HG03025 (cell line): ENCODE measurements around the gene PAWR.
"Not testable (repeated sequence)": the region's sequence is repeated elsewhere in the genome, so short reads cannot be mapped to it uniquely, and the experiment has no call there.

Experiments
- ATAC-seq: cut with Tn5 transposase; IDR thresholded peaks from one replicate; pipeline ENCODE4 v1.9.1; 2021; ENCODE audit warnings: mild to moderate bottlenecking, moderate library complexity; ENCODE audit not compliant: unreplicated experiment, low FRiP score

Gene PAWR

DNA sequence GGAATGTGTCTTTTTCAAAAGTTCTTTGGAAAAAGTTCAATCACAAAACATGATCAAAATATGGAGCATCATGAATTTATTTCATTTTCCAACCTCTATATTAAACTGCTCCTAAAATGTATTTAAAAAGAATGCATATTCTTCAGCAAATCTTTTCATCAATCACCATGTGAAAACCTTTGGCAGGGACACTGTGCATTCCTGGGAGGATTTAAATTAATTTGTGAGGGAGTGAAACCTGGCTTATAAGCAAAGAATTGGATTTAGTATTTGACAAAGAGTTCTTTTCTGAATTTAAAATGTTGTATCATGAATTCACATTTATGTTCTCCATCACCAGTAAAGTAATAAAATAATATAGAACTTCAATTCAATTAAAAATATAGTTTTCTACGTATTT is 38.2 kb downstream of the PAWR start:
- no peak for ATAC-seq

DNA sequence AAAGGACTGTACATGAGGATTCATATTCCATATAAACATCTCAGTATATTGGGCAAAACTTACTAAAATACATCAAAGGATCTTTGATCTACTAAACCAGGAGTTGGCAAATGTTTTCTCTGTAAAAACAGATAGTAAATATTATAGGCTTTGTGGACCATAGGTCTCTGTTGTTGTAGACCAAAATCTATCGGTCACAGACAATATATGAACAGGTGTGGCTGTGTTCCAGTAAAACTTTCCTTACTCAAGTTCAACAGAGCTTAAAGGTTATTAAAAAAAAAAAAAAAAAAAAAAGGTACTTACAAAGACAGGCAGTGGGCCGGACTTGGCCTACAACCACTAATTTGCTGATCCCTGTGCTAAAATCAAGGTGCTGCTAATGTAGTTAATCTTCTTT is 40.3 kb downstream of the PAWR start:
- no peak for ATAC-seq

DNA sequence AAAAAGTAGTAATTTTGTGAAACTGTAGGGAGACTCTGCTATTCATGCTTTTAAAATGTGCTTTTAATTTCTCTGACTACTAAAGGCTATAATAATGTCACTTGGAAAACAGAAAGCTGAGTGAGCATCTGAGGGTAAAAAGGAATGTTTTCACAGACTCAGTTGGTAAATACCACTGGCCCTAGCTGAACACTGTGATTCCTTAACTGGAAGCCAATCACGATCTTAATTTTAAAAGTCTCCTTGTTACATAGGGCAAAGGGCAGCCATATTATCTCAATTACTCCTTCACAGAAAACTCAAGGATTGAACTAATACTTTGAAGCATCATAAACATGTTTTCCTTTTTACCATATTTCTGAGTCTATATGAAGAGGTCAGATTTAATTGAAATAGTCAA is 41.9 kb downstream of the PAWR start:
- no peak for ATAC-seq

DNA sequence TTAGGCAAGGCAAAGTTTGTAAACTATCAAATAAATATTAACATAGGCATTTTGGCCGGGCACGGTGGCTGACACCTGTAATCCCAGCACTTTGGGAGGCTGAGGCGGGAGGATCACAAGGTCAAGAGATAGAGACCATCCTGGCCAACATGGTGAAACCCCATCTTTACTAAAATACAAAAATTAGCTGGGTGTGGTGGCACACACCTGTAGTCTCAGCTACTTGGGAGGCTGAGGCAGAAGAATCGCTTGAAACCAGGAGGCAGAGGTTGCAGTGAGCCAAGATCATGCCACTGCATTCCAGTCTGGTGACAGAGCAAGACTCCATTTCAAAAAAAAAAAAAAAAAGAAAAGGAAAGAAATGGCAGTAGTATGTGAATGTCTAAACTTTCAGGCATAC is 43.9 kb downstream of the PAWR start:
- not testable (repeated sequence) for ATAC-seq

DNA sequence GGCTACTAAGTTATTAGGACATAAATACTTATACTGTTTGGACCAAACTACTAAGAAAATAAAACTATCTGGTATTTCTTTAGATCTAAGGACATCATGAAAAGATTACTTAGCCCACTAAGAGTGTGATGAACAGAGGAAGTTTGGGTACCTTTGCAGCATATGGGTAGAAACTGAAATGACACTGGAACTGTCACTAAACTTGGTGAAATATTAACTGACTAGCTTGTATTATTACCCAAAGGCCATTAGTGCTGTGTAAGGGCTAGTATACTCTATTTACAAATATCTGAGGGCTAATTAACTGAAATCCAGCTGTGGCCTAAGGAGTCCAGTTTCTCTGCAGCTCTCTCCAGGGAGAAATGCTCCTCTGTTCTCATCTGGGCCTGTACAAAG is 45.5 kb downstream of the PAWR start:
- peak; percentile 85 for ATAC-seq

DNA sequence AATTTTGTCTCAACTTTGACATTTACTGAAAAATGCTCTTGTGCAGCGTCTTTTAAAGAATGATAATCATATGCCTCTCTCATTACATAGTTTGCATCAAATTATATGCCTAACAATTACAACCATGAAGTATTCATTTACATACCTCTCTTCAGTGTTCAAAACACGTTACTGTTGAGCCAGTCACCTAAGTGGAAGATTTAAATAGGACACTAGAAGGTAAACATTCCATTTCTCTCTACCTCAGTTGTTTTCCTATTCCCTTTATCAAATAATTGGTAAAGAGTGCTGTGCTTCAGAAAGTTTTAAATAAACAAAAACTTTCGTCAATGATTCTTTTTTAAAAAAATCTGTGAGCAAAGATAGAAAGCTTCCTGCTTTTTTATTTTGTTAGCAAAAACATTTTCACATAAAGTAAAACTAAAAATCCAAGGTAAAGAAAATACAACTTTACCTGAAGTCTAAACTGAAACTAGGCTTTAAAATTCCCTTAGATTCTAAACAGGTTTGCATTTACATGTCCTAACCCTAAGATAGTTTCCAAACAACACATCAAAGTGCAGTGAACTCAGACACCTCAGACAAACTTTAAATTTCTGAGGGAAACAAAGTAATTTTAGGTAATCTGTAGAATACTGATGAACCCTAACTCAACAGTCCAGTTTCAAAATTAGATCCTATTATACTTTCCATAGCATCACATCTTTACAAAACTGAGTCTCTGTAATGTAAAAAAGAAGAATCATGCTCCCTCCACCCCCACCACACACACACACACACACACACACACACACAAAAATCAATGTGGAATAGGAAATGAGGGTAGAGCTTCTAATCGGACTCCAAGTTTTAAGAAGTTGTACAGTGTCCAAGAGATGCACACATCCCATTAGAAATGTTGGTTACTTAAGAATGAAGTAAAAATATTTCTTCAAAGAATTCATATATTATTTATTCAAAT is 46.2 kb downstream of the PAWR start:
- no peak for ATAC-seq

DNA sequence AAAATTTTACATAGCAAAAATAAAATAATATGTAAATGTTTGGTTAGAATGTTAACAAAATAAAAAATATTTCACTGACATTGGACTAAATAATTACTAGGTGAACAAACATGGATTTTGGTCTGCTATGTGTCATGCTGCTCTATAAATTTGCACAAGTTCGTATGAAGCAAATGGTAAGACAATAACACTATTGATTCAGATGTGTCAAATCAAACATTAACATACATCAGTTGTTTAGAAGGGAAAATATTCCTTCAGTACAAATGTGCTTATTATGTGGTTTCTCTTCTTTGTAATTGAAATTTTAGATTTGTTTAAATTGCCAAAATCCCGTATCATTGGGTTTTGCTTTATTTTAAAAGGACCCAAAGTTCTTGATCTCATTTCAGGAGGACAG is 46.9 kb downstream of the PAWR start:
- no peak for ATAC-seq

DNA sequence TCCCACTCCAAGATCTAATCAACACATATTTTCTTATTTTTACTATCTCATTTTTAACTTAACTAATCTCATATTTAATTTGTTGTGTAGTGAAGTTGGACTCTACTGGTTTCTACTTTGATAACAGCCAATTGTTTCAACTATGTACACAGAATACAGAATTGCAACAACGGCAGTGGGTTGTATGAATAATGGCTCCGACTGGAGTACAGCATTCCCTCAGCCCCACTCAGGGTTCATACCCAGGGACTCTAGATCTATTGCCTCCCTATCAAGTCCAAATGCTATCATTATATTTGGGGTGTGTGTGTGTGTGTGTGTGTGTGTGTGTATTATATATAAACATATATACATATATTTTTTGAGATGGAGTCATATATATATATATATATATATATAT is 52.3 kb downstream of the PAWR start:
- ATAC-seq, result no peak

DNA sequence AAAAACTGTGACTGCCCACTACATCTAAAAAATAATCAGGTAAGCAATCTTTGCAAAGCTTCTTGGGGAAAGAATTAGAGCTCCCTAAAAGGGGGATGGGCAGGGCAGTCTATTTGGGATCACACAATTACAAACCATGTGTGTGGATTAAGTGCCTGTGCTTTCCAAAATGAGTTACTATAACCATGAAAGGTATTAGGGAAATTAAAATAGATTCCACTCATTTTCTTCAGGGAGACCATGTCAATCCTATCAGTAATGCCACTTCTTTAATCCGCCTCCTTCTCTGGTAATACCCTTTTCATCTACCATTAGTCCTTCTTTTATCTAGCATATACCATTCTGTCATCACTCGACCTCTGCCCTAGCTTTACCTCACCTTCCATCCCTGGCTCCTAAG is 53.7 kb downstream of the PAWR start:
- no peak for ATAC-seq

DNA sequence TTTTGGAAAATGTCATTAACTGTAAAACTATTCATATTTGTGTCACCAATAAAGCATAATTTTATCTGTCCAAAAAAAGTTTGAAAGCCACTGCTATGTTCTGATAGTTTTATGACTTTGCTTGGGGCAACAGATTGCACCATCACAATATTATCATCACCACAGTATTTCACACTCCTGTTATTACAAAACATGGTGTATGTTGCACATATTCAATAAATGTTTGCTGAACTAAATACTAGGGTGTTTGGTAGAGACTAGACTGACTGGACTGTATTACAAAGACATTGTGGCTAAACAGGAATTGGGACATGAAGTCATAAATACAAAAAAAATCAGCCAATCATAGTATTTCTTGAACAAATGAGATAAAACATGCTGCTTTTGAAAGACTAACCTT is 55.1 kb downstream of the PAWR start:
- ATAC-seq, result no peak

DNA sequence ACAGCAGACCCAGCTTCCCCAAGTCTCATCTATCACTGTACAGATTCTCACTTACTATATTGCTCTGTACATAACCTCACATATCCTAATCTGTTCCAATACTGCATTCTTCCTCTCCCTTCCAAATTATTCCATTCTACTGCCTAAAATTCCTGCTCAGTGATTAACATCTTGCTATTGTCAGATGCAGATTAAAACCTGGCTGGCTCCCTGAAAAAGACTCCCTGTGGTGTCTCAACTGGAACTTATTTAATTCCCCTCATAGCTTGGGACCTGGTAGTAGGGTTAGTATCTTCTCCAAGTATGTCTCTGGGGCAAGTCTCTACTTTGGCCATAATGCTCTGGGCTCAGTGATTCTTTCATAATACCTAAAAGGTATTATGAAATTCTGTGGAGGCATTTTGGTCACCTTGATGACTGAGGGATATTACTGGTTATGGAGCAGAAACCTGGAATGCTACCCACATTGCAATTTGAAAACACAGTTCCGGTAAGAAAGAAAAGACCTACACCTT is 55.8 kb downstream of the PAWR start:
- ATAC-seq, result no peak

DNA sequence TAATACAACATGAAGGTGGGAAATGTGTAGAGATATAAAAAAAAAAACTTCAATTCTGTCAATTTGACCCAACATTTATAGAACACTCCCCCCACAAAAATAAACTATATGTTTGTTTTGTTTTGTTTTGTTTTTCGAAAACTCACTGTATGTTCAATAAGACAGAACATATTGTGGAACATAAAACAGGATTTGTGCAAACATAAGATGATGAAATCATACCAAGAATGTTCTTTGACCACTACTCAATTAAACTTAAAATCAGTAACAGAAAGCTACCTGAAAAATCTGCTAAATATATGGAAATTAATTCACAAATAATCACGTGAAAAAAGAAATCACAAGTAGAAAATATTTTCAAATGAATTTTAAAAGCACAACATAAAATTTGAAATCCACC is 61.2 kb downstream of the PAWR start:
- ATAC-seq, result no peak

DNA sequence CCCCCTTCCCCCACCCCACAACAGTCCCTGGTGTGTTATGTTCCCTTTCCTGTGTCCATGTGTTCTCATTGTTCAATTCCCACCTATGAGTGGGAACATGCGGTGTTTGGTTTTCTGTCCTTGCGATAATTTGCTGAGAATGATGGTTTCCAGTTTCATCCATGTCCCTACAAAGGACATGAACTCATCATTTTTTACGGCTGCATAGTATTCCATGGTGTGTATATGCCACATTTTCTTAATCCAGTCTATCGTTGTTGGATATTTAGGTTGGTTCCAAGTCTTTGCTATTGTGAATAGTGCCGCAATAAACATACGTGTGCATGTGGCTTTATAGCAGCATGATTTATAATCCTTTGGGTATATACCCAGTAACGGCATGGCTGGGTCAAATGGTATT is 64.0 kb downstream of the PAWR start:
- ATAC-seq, result not testable (repeated sequence)

DNA sequence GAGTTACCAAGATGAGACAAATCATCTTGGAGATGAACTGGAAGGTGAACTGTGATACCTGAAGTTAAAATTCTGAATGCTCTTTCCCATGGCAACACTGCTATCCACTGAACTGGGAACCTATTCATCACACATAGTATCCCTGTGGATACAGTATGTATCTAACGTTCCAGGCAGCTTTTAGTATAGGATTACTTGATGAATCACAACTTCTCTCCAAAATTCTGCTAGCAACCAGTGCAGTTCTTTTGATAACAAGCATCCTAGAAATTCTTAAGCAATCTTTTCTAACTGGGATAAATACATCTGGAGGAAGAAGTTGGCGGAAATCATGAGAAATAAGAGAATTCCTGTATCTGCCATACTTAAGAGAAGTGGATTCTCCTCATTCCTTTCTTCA is 66.4 kb downstream of the PAWR start:
- no peak for ATAC-seq

DNA sequence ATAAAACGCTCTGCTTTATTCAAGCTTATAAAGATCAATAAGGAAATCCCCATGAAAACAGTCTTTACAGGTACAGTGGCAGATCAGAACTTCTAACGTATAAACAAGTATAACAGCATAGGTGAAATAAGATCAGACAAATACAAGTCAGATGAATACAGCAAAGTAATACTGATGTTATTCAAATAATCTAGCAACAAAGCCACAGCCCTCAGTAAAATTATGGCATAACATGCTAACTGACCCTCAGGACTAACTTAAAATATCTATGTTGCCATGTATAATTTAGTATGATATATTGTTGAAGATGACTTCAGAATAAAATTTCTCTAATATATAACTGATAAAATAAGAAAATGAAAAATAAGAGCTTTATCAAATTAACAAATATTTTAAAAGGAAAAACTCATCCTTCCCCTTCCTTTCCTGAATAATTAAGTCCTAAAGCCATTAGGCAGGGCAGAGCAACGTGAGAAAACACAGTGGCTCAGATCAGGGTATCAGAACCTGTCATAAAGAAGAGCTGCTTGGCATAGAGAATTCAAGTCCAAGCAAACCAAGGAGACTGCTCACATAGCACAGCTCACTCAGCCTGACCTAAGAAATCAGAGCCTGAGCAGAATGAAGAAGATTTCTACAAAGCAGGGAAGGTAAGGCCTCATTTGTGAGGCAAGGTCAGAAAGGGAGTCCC is 70.7 kb downstream of the PAWR start:
- ATAC-seq, result no peak

DNA sequence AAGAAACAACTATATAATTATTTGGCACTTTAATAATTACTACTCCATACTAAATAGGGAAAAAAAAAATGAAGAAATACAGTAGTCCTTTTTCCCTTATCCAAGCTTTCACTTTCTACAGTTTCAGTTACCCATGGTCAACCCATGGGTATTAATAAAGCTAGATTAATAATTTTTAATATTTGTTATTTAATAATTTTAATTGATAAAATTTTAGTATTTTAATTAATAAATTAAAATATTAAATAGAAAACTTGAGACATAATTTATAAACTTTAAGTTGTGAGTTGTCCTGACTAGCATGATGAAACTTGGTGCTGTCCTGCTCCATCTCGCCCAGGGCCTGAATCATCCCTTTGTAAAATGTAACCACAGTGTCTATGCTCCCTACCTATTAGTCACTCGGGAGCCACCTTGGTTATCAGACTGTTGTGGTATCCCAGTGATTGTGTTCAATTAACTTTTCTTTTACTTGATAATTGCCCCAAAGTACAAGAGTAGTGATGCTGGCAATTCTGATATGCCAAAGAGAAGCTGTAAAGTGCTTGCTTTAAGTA is 71.8 kb downstream of the PAWR start:
- no peak for ATAC-seq

DNA sequence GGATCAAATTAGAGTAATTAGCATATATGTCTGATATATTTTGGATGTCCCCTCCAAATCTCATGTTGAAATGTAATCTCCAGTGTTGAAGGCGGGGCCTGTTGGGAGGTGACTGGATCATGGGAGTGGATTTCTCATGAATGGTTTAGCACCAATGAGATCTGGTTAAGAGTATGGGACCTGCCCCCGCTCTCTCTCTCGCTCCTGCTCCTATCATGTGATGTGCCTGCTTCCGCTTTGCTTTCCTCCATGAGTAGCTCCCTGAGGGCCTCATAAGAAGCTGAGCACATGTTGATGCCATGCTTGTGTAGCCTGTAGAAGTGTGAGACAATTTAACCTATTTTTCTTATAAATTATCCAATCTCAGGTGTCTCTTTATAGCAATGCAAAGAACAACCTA is 73.1 kb downstream of the PAWR start:
- no peak for ATAC-seq

DNA sequence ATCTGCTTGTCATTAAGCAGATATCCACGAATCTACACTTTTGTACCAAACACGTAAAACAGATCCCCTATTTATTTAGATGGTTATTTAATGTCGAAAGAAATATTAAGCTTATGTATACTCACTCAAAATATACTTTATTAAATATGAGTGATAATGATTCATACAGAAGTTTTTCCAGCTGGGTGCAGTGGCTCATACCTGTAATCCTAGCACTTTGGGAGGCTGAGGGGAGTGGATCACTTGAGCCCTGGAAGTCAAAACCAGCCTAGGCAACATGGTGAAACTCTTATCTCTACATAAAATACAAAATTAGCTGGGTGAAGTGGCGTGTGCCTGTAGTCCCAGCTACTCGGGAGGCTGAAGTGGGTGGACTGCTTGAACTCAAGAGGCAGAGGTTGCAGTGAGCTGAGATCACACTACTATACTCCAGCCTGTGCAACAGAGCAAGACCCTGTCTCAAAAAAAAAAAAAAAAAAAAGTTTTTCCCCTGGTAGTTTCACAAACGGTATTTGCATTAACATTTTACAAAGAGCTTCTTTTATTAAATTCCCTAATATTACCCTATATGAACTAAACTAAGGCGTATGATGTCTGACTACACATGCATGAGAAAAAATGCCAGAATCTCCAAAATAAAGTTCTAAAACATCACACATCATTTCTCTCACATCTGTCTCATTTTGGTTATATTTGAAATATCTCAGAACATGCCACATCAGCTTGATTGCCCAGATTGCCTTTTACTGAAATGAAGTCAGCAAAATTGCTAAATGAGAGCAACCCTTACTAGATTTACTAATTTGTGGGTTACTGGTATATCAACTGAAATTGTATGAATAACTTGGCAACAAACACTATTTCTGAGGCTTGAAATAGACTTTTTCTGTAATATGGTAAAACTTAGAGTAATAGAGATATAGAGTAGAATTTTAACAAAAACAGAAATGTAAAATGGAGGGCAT is 74.9 kb downstream of the PAWR start:
- ATAC-seq, result no peak

DNA sequence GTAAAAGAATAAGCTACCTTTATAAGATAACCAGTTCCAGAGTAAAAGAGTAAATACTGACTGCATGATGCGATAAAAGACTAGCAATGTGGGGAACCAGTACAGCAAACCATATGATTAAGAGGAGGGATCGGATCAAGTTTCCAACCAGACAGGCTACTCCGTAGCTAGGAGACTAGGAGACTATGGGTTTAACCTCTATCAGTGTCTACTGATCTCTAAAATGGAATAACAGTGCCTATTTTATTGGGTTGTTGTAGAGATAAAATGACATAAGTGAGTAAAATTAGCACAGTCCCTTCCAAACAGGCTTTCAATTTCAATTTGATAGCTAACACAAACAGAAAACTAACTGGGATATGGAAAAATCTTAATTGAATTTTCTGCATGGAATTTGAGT is 76.0 kb downstream of the PAWR start:
- ATAC-seq, result no peak

DNA sequence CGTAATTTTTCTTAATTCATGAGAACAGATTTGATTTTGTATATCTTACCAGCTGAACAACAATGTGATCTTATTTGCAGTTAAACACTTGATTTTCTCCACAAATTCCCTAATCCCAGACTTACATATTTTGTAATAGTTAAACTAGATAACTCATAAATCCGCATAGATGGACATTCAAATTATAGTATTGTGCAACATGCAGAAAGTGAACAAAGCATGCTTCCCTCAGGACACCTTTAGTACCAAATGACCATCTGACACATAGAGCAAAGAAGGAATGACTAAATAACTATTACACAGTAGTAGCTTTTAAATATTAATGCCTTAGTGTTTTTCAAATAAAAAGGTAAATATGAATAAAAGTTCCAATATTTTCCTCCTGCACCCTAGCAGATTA is 88.9 kb downstream of the PAWR start:
- no peak for ATAC-seq
